HG03575 (cell line): Measurements from ENCODE around the gene MED13.
"Not testable (repeated sequence)": the region's sequence is repeated elsewhere in the genome, so short reads cannot be mapped to it uniquely, and the experiment has no call there.

Source experiments
- ATAC-seq: cut with Tn5 transposase; IDR thresholded peaks from one replicate; pipeline ENCODE4 v1.9.1; 2021; ENCODE audit not compliant: unreplicated experiment, insufficient number of reproducible peaks, low FRiP score; ENCODE audit errors: extremely low read depth

The MED13 gene

GRCh38 chr17:62091804-62092203 lies 26.7 kb upstream of the MED13 start:
- no peak for ATAC-seq

GRCh38 chr17:62090868-62091267 lies 25.8 kb upstream of the MED13 start:
- no peak for ATAC-seq

- ATAC-seq, result no peak
Measured at GRCh38 chr17:62090021-62090824, 25.1 kb upstream of the MED13 start.

GRCh38 chr17:62089334-62089733 lies 24.3 kb upstream of the MED13 start:
- no peak for ATAC-seq

GRCh38 chr17:62086737-62087136 lies 21.7 kb upstream of the MED13 start:
- no peak for ATAC-seq

GRCh38 chr17:62085511-62086408 lies 20.7 kb upstream of the MED13 start:
- no peak for ATAC-seq

GRCh38 chr17:62084585-62084984 lies 19.5 kb upstream of the MED13 start:
- no peak for ATAC-seq

- ATAC-seq, result no peak
Measured at GRCh38 chr17:62083651-62084050, 18.6 kb upstream of the MED13 start.

- ATAC-seq, result no peak
Measured at GRCh38 chr17:62080647-62081046, 15.6 kb upstream of the MED13 start.

- ATAC-seq, result no peak
Measured at GRCh38 chr17:62078009-62078408, 12.9 kb upstream of the MED13 start.

- ATAC-seq, result no peak
Measured at GRCh38 chr17:62076864-62077788, 12.0 kb upstream of the MED13 start.

- ATAC-seq, result no peak
Measured at GRCh38 chr17:62075308-62075815, 10.3 kb upstream of the MED13 start.

GRCh38 chr17:62073993-62074392 lies 8.9 kb upstream of the MED13 start:
- ATAC-seq, result no peak

GRCh38 chr17:62072855-62073254 lies 7.8 kb upstream of the MED13 start:
- ATAC-seq, result not testable (repeated sequence)

GRCh38 chr17:62070900-62071299 lies 5.8 kb upstream of the MED13 start:
- ATAC-seq, result no peak

GRCh38 chr17:62067165-62068145 lies 2.4 kb upstream of the MED13 start:
- no peak for ATAC-seq

- no peak for ATAC-seq
Measured at GRCh38 chr17:62065611-62066468, 762 bp upstream of the MED13 start.
